ENCODE measurements around the gene CADPS.

CADPS gene

GRCh38 chr3:62727536-62727935 lies 147.7 kb downstream of the CADPS start:
- TF ChIP-seq CTCF (IDR thresholded peaks at IDR 0.05; ENCODE audit: low read depth, low read length), result no peak
- no peak for DNase-seq (ENCODE audit: extremely low read depth, low read depth)

GRCh38 chr3:62724503-62724902 lies 150.7 kb downstream of the CADPS start:
- no peak for DNase-seq (ENCODE audit: extremely low read depth, low read depth)
- TF ChIP-seq CTCF (IDR thresholded peaks at IDR 0.05; ENCODE audit: low read depth, low read length), result no peak

GRCh38 chr3:62723914-62724217 lies 151.3 kb downstream of the CADPS start:
- TF ChIP-seq CTCF (IDR thresholded peaks at IDR 0.05; ENCODE audit: low read depth, low read length), result no peak
- DNase-seq (ENCODE audit: extremely low read depth, low read depth), result no peak

- DNase-seq (ENCODE audit: extremely low read depth, low read depth), result no peak
- TF ChIP-seq CTCF (IDR thresholded peaks at IDR 0.05; ENCODE audit: low read depth, low read length), result no peak
Observed at GRCh38 chr3:62723166-62723913, 151.9 kb downstream of the CADPS start.

- no peak for DNase-seq (ENCODE audit: extremely low read depth, low read depth)
- TF ChIP-seq CTCF (IDR thresholded peaks at IDR 0.05; ENCODE audit: low read depth, low read length), result no peak
Observed at GRCh38 chr3:62722344-62722743, 152.9 kb downstream of the CADPS start.

- TF ChIP-seq CTCF (IDR thresholded peaks at IDR 0.05; ENCODE audit: low read depth, low read length), result no peak
- no peak for DNase-seq (ENCODE audit: extremely low read depth, low read depth)
Observed at GRCh38 chr3:62718515-62719320, 156.5 kb downstream of the CADPS start.

GRCh38 chr3:62718011-62718410 lies 157.2 kb downstream of the CADPS start:
- no peak for TF ChIP-seq CTCF (IDR thresholded peaks at IDR 0.05; ENCODE audit: low read depth, low read length)
- DNase-seq (ENCODE audit: extremely low read depth, low read depth), result no peak
